GM19240 (cell line): ENCODE data around the gene PIK3R6.

Experiments used
- DNase-seq: peaks from one replicate; pipeline ENCODE4 v3.0.0; 2011; ENCODE audit warnings: low spot score; ENCODE audit not compliant: insufficient read length

The PIK3R6 gene

DNA sequence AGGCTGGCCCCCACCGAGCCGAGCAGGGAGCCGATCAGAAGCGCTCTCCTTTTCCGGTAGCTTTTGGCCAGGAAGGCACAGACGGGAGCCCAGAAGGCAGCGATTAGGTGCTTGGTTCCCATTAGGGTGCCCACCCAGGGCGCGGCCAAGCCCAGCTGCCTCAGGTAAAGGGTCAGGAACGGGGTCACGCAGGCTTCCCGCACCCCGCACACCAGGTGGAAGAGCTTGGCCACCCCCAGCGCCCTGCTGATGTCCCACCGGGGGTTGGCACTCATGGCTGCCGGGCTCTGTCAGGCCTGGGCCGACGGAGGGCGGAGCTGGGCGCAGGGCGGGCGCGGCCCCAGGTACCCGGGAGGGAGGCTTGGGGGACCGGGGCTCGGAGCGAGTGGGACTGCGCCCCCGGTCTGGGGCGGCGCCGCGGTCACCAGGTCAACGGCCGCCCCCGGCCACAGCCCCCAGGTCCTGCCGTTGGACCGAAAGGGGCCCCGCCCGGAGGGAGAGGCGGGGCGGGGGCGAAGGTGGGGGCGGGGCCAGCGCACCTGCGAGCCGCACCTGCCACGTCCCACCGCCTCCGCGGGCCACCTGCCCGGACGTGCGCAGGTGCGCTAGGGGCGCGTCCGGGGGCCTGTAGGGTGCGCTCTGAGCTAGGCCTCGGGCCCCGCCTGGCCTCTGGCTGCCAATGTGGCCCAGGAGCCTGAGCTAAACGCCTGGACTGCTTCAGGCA lies 68.5 kb downstream of the PIK3R6 start, which contains the start of gene MFSD6L:
MFSD6L (minus strand) TSS at position 520 of the 724 bp plus-strand sequence; CDS start at position 275, 245 bp downstream.
- no peak for DNase-seq

GRCh38 chr17:8798176-8798845 lies 69.2 kb downstream of the PIK3R6 start:
- DNase-seq, result no peak

DNA sequence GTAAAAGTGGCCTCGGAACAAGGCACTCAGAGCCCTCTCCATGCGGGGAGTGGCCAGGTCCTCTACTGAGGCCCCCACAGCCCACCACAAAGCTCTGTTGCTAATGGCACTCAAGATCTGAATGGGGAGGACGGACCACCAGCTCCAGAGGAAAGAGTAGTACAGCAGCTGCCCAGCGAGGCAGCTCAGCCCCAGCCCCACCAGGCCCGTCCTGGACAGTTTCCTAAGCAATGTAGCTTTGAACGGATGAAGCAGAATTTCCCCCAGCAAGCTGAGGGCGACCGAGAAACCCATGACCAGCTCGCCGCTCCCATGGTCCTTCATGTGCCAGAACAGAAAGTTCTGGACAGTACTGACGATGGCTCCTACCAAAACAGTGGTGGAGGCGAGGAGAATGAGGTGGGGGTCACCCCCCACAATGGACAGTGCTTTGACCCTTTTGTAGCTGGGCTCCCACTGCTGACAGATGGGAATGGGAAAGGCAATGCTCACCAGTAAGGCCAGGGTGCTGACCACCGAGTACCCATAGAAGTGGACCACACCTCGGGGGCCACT lies 69.8 kb downstream of the PIK3R6 start:
- DNase-seq, result no peak

GRCh38 chr17:8794636-8795035 lies 72.8 kb downstream of the PIK3R6 start:
- DNase-seq, result no peak

DNA sequence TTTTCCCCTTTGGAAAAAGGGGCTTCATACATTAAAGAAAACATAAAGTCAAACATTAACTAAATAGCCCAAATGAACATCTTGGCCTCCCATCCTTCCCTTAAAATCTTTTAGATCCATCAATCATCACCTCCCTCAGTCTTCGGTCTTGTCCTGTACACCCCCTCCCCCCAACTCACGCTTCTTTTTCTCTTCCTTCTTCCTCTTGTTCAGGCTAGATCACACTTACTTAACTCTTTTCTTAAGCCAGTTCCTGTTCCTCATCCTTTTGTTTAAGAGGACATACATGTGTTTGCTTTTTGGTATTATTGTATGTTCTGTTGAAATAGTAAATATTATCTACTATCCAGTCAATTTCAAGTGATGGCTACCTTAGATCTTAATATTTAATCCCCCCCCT lies 73.8 kb downstream of the PIK3R6 start:
- DNase-seq, result no peak

DNA sequence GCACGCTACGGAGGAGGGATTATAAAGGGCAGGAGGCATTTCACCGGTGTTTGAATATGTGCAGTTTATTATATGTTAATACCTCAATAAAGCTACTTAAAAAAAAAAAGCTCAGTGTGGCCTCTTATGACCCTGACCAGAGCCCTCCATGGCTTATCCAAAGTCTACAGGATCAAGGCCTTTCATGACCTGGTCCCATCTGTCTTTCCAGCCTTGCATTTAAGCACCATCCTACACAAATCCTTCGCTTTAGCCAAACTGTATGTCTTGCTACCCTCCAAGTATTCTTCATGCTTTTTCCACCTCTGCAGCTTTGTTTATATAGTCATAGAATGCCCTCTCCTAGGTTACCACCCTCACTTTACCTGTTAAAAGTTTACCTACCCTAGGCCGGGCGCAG lies 74.8 kb downstream of the PIK3R6 start:
- no peak for DNase-seq

DNA sequence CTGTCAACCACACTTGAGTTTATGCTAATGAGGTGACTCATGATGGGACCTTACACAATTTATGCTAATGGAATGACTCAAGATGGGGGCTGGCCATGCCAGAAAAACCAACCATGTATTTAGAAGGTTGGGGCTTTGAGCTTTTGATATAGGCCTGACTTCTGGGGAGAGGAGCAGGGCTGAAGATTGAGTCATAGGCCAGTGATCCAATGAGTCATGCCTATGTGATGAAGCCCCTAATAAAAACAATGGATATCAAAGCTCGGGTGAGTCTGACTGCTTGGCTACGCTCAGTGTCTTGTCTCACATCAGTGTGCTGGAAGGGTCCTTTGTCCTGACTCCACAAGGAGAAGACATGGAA lies 75.6 kb downstream of the PIK3R6 start:
- no peak for DNase-seq

DNA sequence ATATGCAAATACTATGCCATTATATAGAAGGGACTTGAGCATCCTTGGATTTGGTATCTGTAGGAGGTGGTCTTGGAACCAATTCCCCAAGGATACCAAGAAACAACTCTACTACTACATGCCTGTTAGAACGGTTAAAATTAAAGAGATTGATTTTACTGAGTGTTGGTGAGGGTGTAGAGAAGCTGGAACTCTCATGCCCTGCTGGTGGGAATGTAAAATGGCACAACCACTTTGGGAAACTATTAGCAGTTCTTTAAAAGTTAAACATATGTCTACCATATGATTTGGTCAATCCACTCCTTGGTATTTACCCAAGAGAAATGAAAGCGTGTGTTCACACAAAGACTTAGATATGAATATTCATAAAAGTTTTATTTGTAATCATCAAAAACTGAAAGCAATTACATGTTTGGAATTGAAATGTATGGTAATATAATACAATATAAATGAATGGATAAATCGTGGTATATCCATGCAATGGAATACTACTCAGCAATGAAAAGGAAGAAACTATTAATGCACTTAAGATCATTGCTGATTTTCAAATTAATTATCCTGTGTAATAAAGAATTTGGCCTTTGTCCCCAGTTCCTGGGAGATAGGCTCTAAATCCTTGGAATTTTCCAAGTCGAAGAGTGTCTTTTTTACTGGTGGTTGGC lies 76.1 kb downstream of the PIK3R6 start:
- no peak for DNase-seq

GRCh38 chr17:8789743-8790142 lies 77.7 kb downstream of the PIK3R6 start:
- DNase-seq, result no peak

- no peak for DNase-seq
These were observed 78.5 kb downstream of the PIK3R6 start for GRCh38 chr17:8788998-8789397.

- no peak for DNase-seq
These were observed 81.7 kb downstream of the PIK3R6 start for GRCh38 chr17:8785547-8786413.

DNA sequence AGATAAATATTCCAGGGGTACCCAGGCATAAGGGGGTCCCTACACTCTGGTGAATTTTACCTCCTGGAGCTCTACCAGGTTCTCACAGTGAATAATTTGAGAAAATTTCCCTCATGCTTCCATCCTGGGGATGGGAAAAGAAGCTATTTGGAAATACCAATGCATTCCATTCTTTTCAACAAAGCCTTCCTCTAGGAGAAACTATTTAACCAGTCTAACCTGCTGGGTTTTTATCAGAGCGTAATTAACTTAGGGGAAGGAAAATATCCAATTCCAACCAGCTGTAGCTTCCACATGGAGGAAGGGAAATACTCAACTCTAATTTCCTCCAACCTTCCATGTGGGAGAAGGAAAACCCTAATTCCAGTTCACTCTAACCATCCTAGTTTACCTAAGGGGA lies 85.3 kb downstream of the PIK3R6 start:
- no peak for DNase-seq

GRCh38 chr17:8781776-8782175 lies 85.7 kb downstream of the PIK3R6 start:
- DNase-seq, result no peak

DNA sequence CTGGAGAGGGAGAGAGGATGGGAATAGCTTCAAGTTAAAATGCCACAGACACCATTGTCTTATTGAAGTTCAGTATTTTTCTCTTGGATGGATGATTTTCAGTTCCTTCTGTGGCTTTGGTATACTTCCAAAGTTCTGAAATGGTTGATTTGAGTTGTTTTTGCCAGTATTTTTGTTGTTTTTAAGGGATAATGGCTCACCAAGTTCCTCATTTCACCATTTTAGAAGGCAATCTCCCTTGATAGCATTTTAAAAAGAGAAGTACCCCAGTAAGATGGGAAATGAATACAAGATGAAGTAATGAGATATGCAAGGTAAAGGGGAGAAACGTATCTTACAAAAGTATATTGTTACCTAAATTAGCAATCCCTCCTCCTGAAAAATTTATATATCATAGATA lies 90.6 kb downstream of the PIK3R6 start:
- DNase-seq, result no peak

DNA sequence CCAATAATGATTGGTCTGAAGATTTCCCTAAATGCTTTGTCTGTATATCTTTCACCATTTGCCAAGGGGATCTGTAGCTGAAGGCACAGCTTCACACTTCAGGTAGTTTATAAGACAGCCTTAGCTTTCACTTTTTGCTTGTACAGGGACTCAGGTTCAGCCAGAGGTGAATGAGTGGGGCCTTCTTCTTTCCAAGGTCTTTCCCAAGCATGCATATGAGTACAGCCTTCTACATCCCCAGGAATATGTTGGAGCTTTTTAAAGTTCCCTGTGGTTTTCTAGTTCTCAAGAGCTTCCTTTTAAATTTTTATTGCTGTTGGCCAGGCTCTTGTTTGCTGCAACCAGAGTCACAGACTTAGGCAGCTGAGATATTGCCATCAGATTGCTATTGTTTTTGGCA lies 91.2 kb downstream of the PIK3R6 start:
- DNase-seq, result no peak

- DNase-seq, result no peak
These were observed 100.7 kb downstream of the PIK3R6 start for GRCh38 chr17:8766731-8767130.

DNA sequence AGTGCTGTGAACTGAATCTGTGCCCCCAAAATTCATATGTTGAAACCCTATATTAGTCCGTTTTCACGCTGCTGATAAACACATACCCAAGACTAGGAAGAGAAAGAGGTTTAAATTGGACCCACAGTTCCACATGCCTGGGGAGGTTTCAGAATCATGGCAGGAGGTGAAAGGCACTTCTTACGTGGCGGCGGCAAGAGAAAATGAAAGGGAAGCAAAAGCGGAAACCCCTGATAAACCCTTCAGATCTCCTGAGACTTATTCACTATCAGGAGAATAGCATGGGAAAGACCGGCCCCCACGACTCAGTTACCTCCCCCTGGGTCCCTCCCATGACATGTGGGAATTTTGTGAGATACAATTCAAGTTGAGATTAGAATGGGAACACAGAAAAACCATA lies 105.5 kb downstream of the PIK3R6 start:
- DNase-seq, result no peak

- DNase-seq, result no peak
These were observed 109.3 kb downstream of the PIK3R6 start, which contains the start of gene SPDYE4 for GRCh38 chr17:8758137-8758596. Gene SPDYE4, minus strand, starts transcription at chr17:8758546. Its CDS starts 164 bp downstream, at chr17:8758382.

- DNase-seq, result no peak
These were observed 110.3 kb downstream of the PIK3R6 start for GRCh38 chr17:8757189-8757588.

GRCh38 chr17:8755590-8756255 lies 111.8 kb downstream of the PIK3R6 start:
- no peak for DNase-seq

DNA sequence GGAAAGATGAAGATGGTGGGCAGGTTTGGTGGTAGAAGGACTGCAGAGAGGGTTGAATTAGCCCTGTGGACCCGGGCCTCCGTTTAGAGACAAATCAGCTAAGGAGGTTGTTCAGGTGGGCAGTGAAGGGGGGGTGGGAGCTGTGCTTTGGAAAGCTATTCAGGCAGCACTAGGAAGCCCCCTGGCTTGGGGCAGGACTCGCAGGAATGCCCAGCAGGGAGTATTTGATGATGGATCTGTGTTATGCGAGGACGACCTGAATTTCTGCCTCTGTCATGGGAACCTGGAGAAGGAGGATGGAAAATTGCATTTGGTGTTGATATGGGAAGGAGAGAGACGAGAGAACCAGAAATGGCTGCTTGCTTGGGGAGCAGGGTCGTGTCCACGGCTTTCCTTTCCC lies 112.6 kb downstream of the PIK3R6 start:
- no peak for DNase-seq
